H7 (cell line): ENCODE data around the gene ZFAND4. TPM values are rescaled to one million over a fixed set of nuclear protein-coding genes. Genes with fewer than 3 reads are reported as not detected.

Source experiments
- total RNA-seq: library from RNA; depleted of rRNA; stranded (reverse); fragments of >200 nt; shearing (Covaris generic); gene quantifications from 2 replicates; pipeline ENCODE4 v1.2.3, GENCODE V29; 2014; rRNA removed

Gene ZFAND4
- total RNA-seq, 1 experiment from 2014 or later: 8.0 TPM

Other genes starting within 250 kb of the ZFAND4 start
- 17.6 and 23.2 TPM in 2 replicates for gene WASHC2C, start 54.5 kb upstream of the ZFAND4 start, total RNA-seq
- gene AGAP4, start 174.7 kb upstream of the ZFAND4 start, total RNA-seq: 7.5 and 16.7 TPM in 2 replicates